Trophoblast cell (in vitro differentiated cells and primary cell): ENCODE measurements around the gene IDE.

Experiments
- DNase-seq, 2 donors: peaks; one replicate each; pipeline ENCODE4 v3.0.0-alpha.2; 2016
- H2AFZ ChIP-seq: 2 replicates; pipeline ENCODE4 v1.6.1; 2013; ENCODE audit warnings: low read length, moderate library complexity, mild to moderate bottlenecking; ENCODE audit not compliant: insufficient read depth, poor library complexity
- H2AK5ac ChIP-seq: 2 replicates; pipeline ENCODE4 v1.6.1; 2013; ENCODE audit warnings: mild to moderate bottlenecking, low read length
- H2BK120ac ChIP-seq: 2 replicates; pipeline ENCODE4 v1.6.1; 2013; ENCODE audit warnings: low read length, mild to moderate bottlenecking, moderate library complexity; ENCODE audit not compliant: insufficient read depth, poor library complexity
- H2BK12ac ChIP-seq: 2 replicates; pipeline ENCODE4 v1.6.1; 2013; ENCODE audit warnings: mild to moderate bottlenecking, low read length, moderate library complexity
- H2BK5ac ChIP-seq: 2 replicates; pipeline ENCODE4 v1.6.1; 2013; ENCODE audit warnings: low read length, low read depth, moderate library complexity, mild to moderate bottlenecking; ENCODE audit not compliant: poor library complexity
- H3K14ac ChIP-seq: 2 replicates; pipeline ENCODE4 v1.6.1; 2013; ENCODE audit warnings: mild to moderate bottlenecking, low read length
- H3K18ac ChIP-seq: 2 replicates; pipeline ENCODE4 v1.6.1; 2013; ENCODE audit warnings: mild to moderate bottlenecking, low read length
- H3K23ac ChIP-seq: 2 replicates; pipeline ENCODE4 v1.6.1; 2013; ENCODE audit warnings: low read length
- H3K27ac ChIP-seq: 2 replicates; pipeline ENCODE4 v1.5.1; 2013; ENCODE audit warnings: low read depth, mild to moderate bottlenecking, inconsistent platforms, low read length, moderate library complexity
- H3K27me3 ChIP-seq: 2 replicates; pipeline ENCODE4 v1.6.1; 2013; ENCODE audit warnings: inconsistent platforms, mild to moderate bottlenecking, low read length, moderate library complexity; ENCODE audit not compliant: insufficient read depth
- H3K36me3 ChIP-seq, 2 experiments: 1 replicate in 1 of 2; 2 replicates in 1 of 2; pipeline ENCODE4 v1.6.1; 2013; ENCODE audit warnings: low read length in 2 of 2, mild to moderate bottlenecking in 2 of 2, moderate library complexity in 1 of 2; ENCODE audit not compliant: insufficient read depth in 2 of 2, control insufficient read depth in 1 of 2
- H3K4ac ChIP-seq: 2 replicates; pipeline ENCODE4 v1.6.1; 2013; ENCODE audit warnings: low read depth, mild to moderate bottlenecking, low read length, moderate library complexity
- H3K4me1 ChIP-seq, 2 experiments: 1 replicate in 1 of 2; 2 replicates in 1 of 2; pipeline ENCODE4 v1.6.1; 2013; ENCODE audit warnings: low read length in 2 of 2, mild to moderate bottlenecking in 2 of 2, moderate library complexity in 1 of 2; ENCODE audit not compliant: insufficient read depth in 2 of 2, control insufficient read depth in 1 of 2
- H3K4me2 ChIP-seq: 2 replicates; pipeline ENCODE4 v1.6.1; 2013; ENCODE audit warnings: inconsistent platforms, mild to moderate bottlenecking, low read length, moderate library complexity
- H3K4me3 ChIP-seq: 2 replicates; pipeline ENCODE4 v1.5.1; 2013; ENCODE audit warnings: mild to moderate bottlenecking, low read depth, low read length, inconsistent platforms
- H3K79me1 ChIP-seq: one replicate; pipeline ENCODE4 v1.6.1; 2013; ENCODE audit warnings: low read length
- H3K79me2 ChIP-seq: 2 replicates; pipeline ENCODE4 v1.6.1; 2013; ENCODE audit warnings: low read length, mild to moderate bottlenecking; ENCODE audit not compliant: control insufficient read depth, insufficient read depth, poor library complexity
- H3K9ac ChIP-seq: 2 replicates; pipeline ENCODE4 v1.6.1; 2013; ENCODE audit warnings: mild to moderate bottlenecking, low read length
- H3K9me3 ChIP-seq: 2 replicates; pipeline ENCODE4 v1.6.1; 2013; ENCODE audit warnings: low read depth, mild to moderate bottlenecking, control low read depth, inconsistent platforms, low read length; ENCODE audit not compliant: insufficient read depth
- H4K12ac ChIP-seq: 2 replicates; pipeline ENCODE4 v1.6.1; 2013; ENCODE audit warnings: low read depth, mild to moderate bottlenecking, low read length, moderate library complexity
- H4K8ac ChIP-seq: 2 replicates; pipeline ENCODE4 v1.6.1; 2013; ENCODE audit warnings: low read depth, mild to moderate bottlenecking, low read length, moderate library complexity
- H4K91ac ChIP-seq: one replicate; pipeline ENCODE4 v1.6.1; 2013; ENCODE audit warnings: low read depth, mild to moderate bottlenecking, low read length, moderate library complexity
- WGBS: extraction: QIAGEN DNeasy Blood & Tissue Kit; methylation state at CpG from one replicate; pipeline ENCODE4 v1.1.7; 2013; ENCODE audit warnings: missing lambda C conversion rate; ENCODE audit not compliant: insufficient read length, insufficient coverage; ENCODE audit errors: extremely low coverage; 5-methylcytosine and 5-hydroxymethylcytosine counted together

The IDE gene

DNA sequence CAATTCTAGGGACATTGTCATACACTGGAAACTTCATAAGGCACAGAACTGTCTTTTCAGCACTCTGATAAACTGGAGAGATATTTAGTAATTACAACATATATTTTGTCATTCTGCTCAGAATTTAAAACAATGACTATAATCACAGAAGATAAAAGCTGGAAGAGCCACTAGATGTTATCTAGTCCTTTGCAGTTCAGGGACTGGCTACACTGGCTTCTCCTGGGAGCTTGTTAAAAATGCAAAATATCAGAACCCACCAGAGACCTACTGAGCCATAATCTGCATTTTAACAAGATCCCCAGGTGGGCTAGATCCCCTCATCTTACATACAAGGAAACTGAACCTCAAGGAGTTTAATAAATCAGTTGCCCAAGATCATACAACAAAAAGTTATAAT, 32.3 kb downstream of the IDE start:
- Histone ChIP-seq H3K14ac (no peak overlapping the region), H3K4me1 (peaks cover 0 to 8% of the 10 kb centered on the region in 2 experiments), H2AFZ (no peak overlapping the region), H3K36me3 (no peaks in the 10 kb centered on the region), H3K4ac (no peak overlapping the region), H4K91ac (no peak overlapping the region), H3K4me3 (no peak overlapping the region), H3K23ac (no peak overlapping the region), H3K18ac (no peak overlapping the region), H2BK12ac (no peak overlapping the region), H3K79me2 (no peaks in the 10 kb centered on the region), H2AK5ac (no peak overlapping the region), H2BK120ac (no peak overlapping the region), H4K12ac (no peak overlapping the region), H3K79me1 (no peaks in the 10 kb centered on the region), H3K9me3 (no peaks in the 10 kb centered on the region), H3K27ac (no peak overlapping the region), H4K8ac (no peak overlapping the region), H3K4me2 (no peak overlapping the region), H2BK5ac (no peak overlapping the region), H3K27me3 (no peaks in the 10 kb centered on the region), H3K9ac (no peak overlapping the region)
- peak in 1 of 2 donors; percentile 26 for DNase-seq

GRCh38 chr10:92538231-92538958, 35.5 kb downstream of the IDE start:
- Histone ChIP-seq H3K4ac (no peak overlapping the region), H2BK12ac (no peak overlapping the region), H3K36me3 (peaks cover 0 to 2% of the 10 kb centered on the region in 2 experiments), H3K18ac (no peak overlapping the region), H3K9me3 (no peaks in the 10 kb centered on the region), H3K79me1 (no peaks in the 10 kb centered on the region), H4K12ac (no peak overlapping the region), H4K91ac (no peak overlapping the region), H2AK5ac (no peak overlapping the region), H3K23ac (no peak overlapping the region), H2BK5ac (no peak overlapping the region), H2AFZ (no peak overlapping the region), H3K79me2 (no peaks in the 10 kb centered on the region), H3K4me2 (no peak overlapping the region), H3K14ac (no peak overlapping the region), H3K27ac (no peak overlapping the region), H3K27me3 (no peaks in the 10 kb centered on the region), H3K9ac (no peak overlapping the region), H2BK120ac (no peak overlapping the region), H3K4me1 (peaks cover 0 to 4% of the 10 kb centered on the region in 2 experiments), H3K4me3 (no peak overlapping the region), H4K8ac (no peak overlapping the region)
- DNase-seq, result no peak
- WGBS, result no CpG with 5 or more reads among the region's 4 CpGs

DNA sequence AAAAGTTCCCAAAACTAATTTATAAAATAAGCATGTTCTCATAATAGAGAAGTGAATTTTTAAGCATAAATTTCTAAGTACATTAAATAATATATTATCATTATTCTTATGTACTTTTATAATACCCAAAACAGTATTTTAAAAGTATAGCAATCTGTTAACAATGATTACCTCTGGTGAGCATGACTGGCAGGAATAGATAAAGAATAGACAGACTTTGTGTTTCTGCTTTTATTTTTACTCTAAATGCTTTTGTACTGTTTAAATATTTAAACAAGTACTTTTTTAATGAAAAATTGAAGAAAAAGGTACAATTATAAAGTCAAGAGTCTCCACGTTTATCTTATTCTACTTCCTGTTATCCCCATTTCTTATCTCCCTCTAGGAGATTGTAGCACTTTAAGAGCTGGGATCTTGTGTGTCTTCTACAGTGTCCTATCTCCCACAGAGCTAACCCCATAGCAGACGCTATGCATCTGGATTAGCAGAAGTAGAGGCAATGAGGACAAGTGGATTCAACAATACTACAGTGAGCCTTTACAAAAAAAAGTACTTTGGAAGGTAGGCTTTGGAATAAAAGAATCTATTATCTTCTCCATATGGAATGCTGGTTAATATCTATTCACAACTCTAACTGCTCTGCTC, 42.9 kb downstream of the IDE start:
- H4K12ac ChIP-seq, result no peak overlapping the region
- no peak overlapping the region for H3K4ac ChIP-seq
- H2BK120ac ChIP-seq, result no peak overlapping the region
- no peak overlapping the region for H3K14ac ChIP-seq
- no peak overlapping the region for H3K4me2 ChIP-seq
- H3K27ac ChIP-seq, result no peak overlapping the region
- WGBS, result no CpG with 5 or more reads among the region's 2 CpGs
- no peak overlapping the region for H2BK12ac ChIP-seq
- peaks cover 5 to 6% of the 10 kb centered on the region in 2 experiments for H3K36me3 ChIP-seq
- no peak overlapping the region for H2AK5ac ChIP-seq
- no peaks in the 10 kb centered on the region for H3K27me3 ChIP-seq
- no peak overlapping the region for H2BK5ac ChIP-seq
- H4K91ac ChIP-seq, result no peak overlapping the region
- DNase-seq, result no peak
- no peak overlapping the region for H3K4me3 ChIP-seq
- H3K18ac ChIP-seq, result no peak overlapping the region
- H3K9ac ChIP-seq, result no peak overlapping the region
- no peak overlapping the region for H4K8ac ChIP-seq
- H3K79me2 ChIP-seq, result no peaks in the 10 kb centered on the region
- no peaks in the 10 kb centered on the region for H3K79me1 ChIP-seq
- no peak overlapping the region for H3K23ac ChIP-seq
- no peaks in the 10 kb centered on the region for H3K9me3 ChIP-seq
- H3K4me1 ChIP-seq, result no peaks in the 10 kb centered on the region
- no peak overlapping the region for H2AFZ ChIP-seq

GRCh38 chr10:92530421-92530820, 43.5 kb downstream of the IDE start:
- no peak overlapping the region for H3K9ac ChIP-seq
- H4K12ac ChIP-seq, result no peak overlapping the region
- H3K4me3 ChIP-seq, result no peak overlapping the region
- no peaks in the 10 kb centered on the region for H3K79me1 ChIP-seq
- H3K4me1 ChIP-seq, result no peaks in the 10 kb centered on the region
- no peak overlapping the region for H2BK12ac ChIP-seq
- peaks cover 5 to 6% of the 10 kb centered on the region in 2 experiments for H3K36me3 ChIP-seq
- no peaks in the 10 kb centered on the region for H3K27me3 ChIP-seq
- H3K9me3 ChIP-seq, result no peaks in the 10 kb centered on the region
- no peak overlapping the region for H3K4ac ChIP-seq
- no peak overlapping the region for H3K27ac ChIP-seq
- no peak overlapping the region for H2AK5ac ChIP-seq
- H3K23ac ChIP-seq, result no peak overlapping the region
- no peak for DNase-seq
- no peak overlapping the region for H3K4me2 ChIP-seq
- H3K18ac ChIP-seq, result no peak overlapping the region
- no peak overlapping the region for H2AFZ ChIP-seq
- WGBS, result no CpG with 5 or more reads among the region's 1 CpG
- H3K79me2 ChIP-seq, result no peaks in the 10 kb centered on the region
- no peak overlapping the region for H2BK120ac ChIP-seq
- H4K8ac ChIP-seq, result no peak overlapping the region
- H2BK5ac ChIP-seq, result no peak overlapping the region
- H4K91ac ChIP-seq, result no peak overlapping the region
- no peak overlapping the region for H3K14ac ChIP-seq
